Stomach (tissue), 9 donors: ENCODE measurements around the gene CRADD. TPM values are rescaled to one million over a fixed set of nuclear protein-coding genes. Genes with fewer than 3 reads are reported as not detected.

ENCODE experiments used
- DNase-seq, 2 donors: peaks; one replicate each; pipeline versions ENCODE4 v3.0.0 to v3.0.0-alpha.2; 2013 to 2019
- H3K27ac ChIP-seq, 5 donors: fragments of 200-600 bp in 4 of 5; sonication (generic) in 4 of 5; one replicate each; pipeline ENCODE4 v1.5.1; 2013 to 2019; ENCODE audit warnings: mild to moderate bottlenecking in 1 of 5, moderate library complexity in 1 of 5
- H3K27me3 ChIP-seq, 3 donors: fragments of 200-600 bp; sonication (generic); one replicate each; pipeline ENCODE4 v1.5.1; 2017 to 2019; ENCODE audit warnings: mixed run types in 1 of 3
- H3K36me3 ChIP-seq, 4 donors: fragments of 200-600 bp; sonication (generic); 1 replicate in 3 of 4; 2 replicates in 1 of 4; pipeline ENCODE4 v1.5.1; 2016 to 2019
- H3K4me1 ChIP-seq, 4 donors: fragments of 200-600 bp; sonication (generic); one replicate each; pipeline ENCODE4 v1.5.1; 2016 to 2019
- H3K4me3 ChIP-seq, 4 donors: fragments of 200-600 bp; sonication (generic) in 3 of 4; one replicate each; pipeline ENCODE4 v1.5.1; 2016 to 2019; ENCODE audit warnings: mild to moderate bottlenecking in 1 of 4
- H3K9me3 ChIP-seq, 4 donors: fragments of 200-600 bp; sonication (generic); one replicate each; pipeline ENCODE4 v1.5.1; 2016 to 2019
- EP300 ChIP-seq: sonication (generic); formaldehyde crosslinking; IDR thresholded peaks from one replicate; pipeline ENCODE4 v1.6.1; 2017; ENCODE audit warnings: antibody characterized with exemption
- POLR2A ChIP-seq, 4 donors: fragments of 450-650 bp; IDR thresholded peaks; one replicate each; pipeline ENCODE4 v1.6.1; 2016; ENCODE audit warnings: antibody characterized with exemption in 4 of 4, control low read depth in 2 of 4, mild to moderate bottlenecking in 1 of 4, moderate library complexity in 1 of 4
- POLR2AphosphoS5 ChIP-seq, 3 donors: sonication (generic); formaldehyde crosslinking; IDR thresholded peaks; one replicate each; pipeline ENCODE4 v1.6.1; 2016; ENCODE audit warnings: antibody characterized with exemption in 3 of 3
- WGBS, 5 donors: extraction: QIAGEN DNeasy Blood & Tissue Kit in 3 of 5; methylation state at CpG; one replicate each; pipeline versions ENCODE4 v1.1.5 to v1.1.7; 2013 to 2018; 5-methylcytosine and 5-hydroxymethylcytosine counted together
- intact Hi-C: fragments of 100-400 bp; cut with DNase I; formaldehyde crosslinking; loops from one replicate; pipeline ENCODE4 v1.15.1; 2023; ENCODE audit warnings: low total_unique reads
- polyA plus RNA-seq, 3 donors: library from polyadenylated mRNA; stranded (reverse); fragments of 200-250 nt; gene quantifications; one replicate each; pipeline ENCODE4 v1.2.3, GENCODE V29; 2013
- total RNA-seq, 5 donors: library from RNA; depleted of rRNA; stranded (reverse); fragments of >200 nt; gene quantifications; one replicate each; pipeline versions ENCODE4 v1.1.0 to v1.2.3, GENCODE V29; 2014 to 2016
- TF ChIP-seq, protein P1 (sequence below), 7 experiments: fragments of 450-650 bp in 4 of 7; fragments of 200-600 bp in 3 of 7; sonication (generic) in 3 of 7; IDR thresholded peaks; one replicate each; pipeline ENCODE4 v1.5.1; 2016 to 2019; ENCODE audit warnings: antibody characterized with exemption in 7 of 7, control low read depth in 2 of 7, mild to moderate bottlenecking in 1 of 7
- donor health status: healthy with polysubstance abuse.
- donor health status: Bipolar disorder and iron deficiency.
- donor health status: healthy.

Gene CRADD
- total and polyA plus RNA-seq, 8 donors = 2.3 to 30.9 (median 17.1) TPM

GRCh38 chr12:93698307-93699092, 21.3 kb downstream of the CRADD start:
- WGBS, 5 donors = 20 to 45% (median 24%) methylated on average over 3 of the region's 3 CpGs
- H3K36me3 ChIP-seq = no peaks in the 10 kb centered on the region
- H3K27ac ChIP-seq = peak overlapping the region in 2 of 5 donors; percentile 18 to 45
- H3K9me3 ChIP-seq = no peaks in the 10 kb centered on the region
- no peak for DNase-seq
- H3K4me1 ChIP-seq = peaks cover 5 to 29% (median 18%) of the 10 kb centered on the region in 4 donors
- no peaks in the 10 kb centered on the region for H3K27me3 ChIP-seq
- intact Hi-C loops = no loop called here
- TF ChIP-seq, protein P1, sequence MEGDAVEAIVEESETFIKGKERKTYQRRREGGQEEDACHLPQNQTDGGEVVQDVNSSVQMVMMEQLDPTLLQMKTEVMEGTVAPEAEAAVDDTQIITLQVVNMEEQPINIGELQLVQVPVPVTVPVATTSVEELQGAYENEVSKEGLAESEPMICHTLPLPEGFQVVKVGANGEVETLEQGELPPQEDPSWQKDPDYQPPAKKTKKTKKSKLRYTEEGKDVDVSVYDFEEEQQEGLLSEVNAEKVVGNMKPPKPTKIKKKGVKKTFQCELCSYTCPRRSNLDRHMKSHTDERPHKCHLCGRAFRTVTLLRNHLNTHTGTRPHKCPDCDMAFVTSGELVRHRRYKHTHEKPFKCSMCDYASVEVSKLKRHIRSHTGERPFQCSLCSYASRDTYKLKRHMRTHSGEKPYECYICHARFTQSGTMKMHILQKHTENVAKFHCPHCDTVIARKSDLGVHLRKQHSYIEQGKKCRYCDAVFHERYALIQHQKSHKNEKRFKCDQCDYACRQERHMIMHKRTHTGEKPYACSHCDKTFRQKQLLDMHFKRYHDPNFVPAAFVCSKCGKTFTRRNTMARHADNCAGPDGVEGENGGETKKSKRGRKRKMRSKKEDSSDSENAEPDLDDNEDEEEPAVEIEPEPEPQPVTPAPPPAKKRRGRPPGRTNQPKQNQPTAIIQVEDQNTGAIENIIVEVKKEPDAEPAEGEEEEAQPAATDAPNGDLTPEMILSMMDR (IDR thresholded peaks at IDR 0.05) = no peak
- TF ChIP-seq POLR2AphosphoS5 (IDR thresholded peaks at IDR 0.05) = no peak
- no peak for TF ChIP-seq POLR2A (IDR thresholded peaks at IDR 0.05)
- no peak for TF ChIP-seq EP300
- H3K4me3 ChIP-seq = no peak overlapping the region

- Histone ChIP-seq H3K4me3 (no peak overlapping the region), H3K9me3 (no peaks in the 10 kb centered on the region), H3K4me1 (peaks cover 5 to 32% (median 21%) of the 10 kb centered on the region in 4 donors), H3K36me3 (no peaks in the 10 kb centered on the region), H3K27ac (peak overlapping the region in 2 of 5 donors; percentile 18 to 45), H3K27me3 (no peaks in the 10 kb centered on the region)
- intact Hi-C loops = no loop called here
- no peak for TF ChIP-seq POLR2AphosphoS5 (IDR thresholded peaks at IDR 0.05)
- no peak for TF ChIP-seq POLR2A (IDR thresholded peaks at IDR 0.05)
- no peak for TF ChIP-seq EP300
- TF ChIP-seq, protein P1 (IDR thresholded peaks at IDR 0.05) = no peak
- 64 to 72% (median 69%) methylated on average over 9 of the region's 9 CpGs for WGBS, 5 donors
- no peak for DNase-seq
Measured at GRCh38 chr12:93699271-93700145, 22.3 kb downstream of the CRADD start.

DNA sequence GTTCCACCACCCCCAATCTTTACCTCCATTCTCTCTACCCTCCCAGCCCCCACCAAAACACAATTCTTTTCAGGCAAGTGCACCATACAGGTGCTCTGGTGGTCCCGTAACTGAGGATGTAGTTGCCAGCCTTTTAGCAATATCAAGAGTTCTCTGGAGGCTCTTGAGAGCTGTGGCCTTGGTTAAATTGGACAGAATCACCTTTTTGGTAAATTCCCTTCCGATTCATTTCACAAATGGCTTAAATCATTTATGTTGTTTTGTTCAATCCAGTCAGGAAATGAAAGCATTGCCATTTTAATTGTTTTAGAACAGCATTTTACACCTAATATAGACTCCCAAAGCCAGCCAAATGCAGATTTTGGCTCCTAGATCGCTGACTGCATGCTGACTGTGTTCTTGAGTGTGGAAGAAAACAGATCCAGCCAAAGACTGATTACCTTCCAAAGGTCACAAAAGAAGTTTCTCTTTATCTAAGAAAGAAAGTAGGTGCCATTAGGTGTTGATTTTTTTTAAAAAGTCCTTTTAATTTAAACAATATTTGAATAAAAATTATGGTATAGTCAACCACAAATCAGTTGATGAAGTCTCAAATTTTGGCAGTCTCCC, 25.6 kb downstream of the CRADD start:
- DNase-seq = no peak
- intact Hi-C loops = no loop called here

More for the DNA sequence above, 25.6 kb downstream of the CRADD start:
- no peak overlapping the region for H3K4me3 ChIP-seq
- H3K27ac ChIP-seq = no peak overlapping the region
- no peaks in the 10 kb centered on the region for H3K9me3 ChIP-seq
- WGBS, 5 donors = 82 to 91% (median 87%) methylated on average over 3 of the region's 3 CpGs
- no peaks in the 10 kb centered on the region for H3K36me3 ChIP-seq
- peaks cover 5 to 43% (median 30%) of the 10 kb centered on the region in 4 donors for H3K4me1 ChIP-seq
- no peaks in the 10 kb centered on the region for H3K27me3 ChIP-seq
- TF ChIP-seq POLR2AphosphoS5 (IDR thresholded peaks at IDR 0.05) = no peak
- no peak for TF ChIP-seq EP300
- TF ChIP-seq POLR2A (IDR thresholded peaks at IDR 0.05) = no peak
- TF ChIP-seq, protein P1 (IDR thresholded peaks at IDR 0.05) = no peak
